ENCODE results near the gene E2F4.

DNA sequence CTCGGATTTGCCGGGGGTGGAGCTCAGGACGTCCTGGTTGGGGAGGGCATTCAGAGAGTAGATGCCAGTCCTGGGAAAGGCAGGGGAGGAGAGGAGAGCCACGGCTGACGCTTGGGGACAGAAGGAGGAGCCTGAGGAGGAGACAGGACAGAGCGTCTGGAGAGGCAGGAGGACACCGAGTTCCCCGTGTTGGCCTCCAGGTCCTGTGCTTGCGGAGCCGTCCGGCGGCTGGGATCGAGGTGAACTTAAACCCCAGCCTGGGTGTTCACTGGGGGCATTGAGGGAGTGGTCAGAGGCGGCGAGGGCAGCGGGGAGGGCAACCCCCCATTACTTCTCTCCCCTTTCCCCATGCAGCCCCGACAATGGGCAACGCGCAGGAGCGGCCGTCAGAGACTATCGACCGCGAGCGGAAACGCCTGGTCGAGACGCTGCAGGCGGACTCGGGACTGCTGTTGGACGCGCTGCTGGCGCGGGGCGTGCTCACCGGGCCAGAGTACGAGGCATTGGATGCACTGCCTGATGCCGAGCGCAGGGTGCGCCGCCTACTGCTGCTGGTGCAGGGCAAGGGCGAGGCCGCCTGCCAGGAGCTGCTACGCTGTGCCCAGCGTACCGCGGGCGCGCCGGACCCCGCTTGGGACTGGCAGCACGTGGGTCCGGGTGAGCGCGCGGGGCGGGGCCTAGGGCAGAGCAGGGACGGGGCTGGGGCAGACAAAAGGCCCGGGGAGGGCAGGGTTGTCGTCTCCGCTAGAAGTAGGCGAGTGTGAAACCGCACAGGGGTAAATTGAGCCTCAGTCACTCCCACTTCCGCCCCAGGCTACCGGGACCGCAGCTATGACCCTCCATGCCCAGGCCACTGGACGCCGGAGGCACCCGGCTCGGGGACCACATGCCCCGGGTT lies 17.9 kb upstream of the E2F4 start:
- TF ChIP-seq ZNF274 (IDR thresholded peaks at IDR 0.05; ENCODE audit: low read depth, low read length) = no peak
- TF ChIP-seq YY1 (IDR thresholded peaks at IDR 0.05; ENCODE audit: insufficient read depth, insufficient read length) = no peak
- no peak for TF ChIP-seq SUZ12 (IDR thresholded peaks at IDR 0.05; ENCODE audit: extremely low read depth, insufficient read depth, insufficient read length)

Data from NT2/D1 (cell line).